NOMO-1 treated with dmso at 0.1 percent for 144 hours (cell line): ENCODE measurements around the gene CDC20B.
A peak's percentile ranks its signal among the peaks of the same experiment; 100 is the strongest.
"Not testable (repeated sequence)": the region's sequence is repeated elsewhere in the genome, so short reads cannot be mapped to it uniquely, and the experiment has no call there.

ENCODE experiments used
- DNase-seq: peaks from one replicate; lab custom pipeline; 2025; ENCODE audit not compliant: unreplicated experiment; lab: John Stamatoyannopoulos, UW

The CDC20B gene

GRCh38 chr5:55160493-55161209 lies 12.3 kb downstream of the CDC20B start:
- DNase-seq = no peak

- DNase-seq = peak; percentile 27
These were observed 13.0 kb downstream of the CDC20B start, which contains the start of gene GPX8 for GRCh38 chr5:55159763-55160492. GPX8 (plus strand) TSS chr5:55160171; CDS start chr5:55160193, 22 bp downstream.

GRCh38 chr5:55154873-55155272 lies 18.1 kb downstream of the CDC20B start:
- DNase-seq = no peak

- no peak for DNase-seq
These were observed 20.8 kb downstream of the CDC20B start for GRCh38 chr5:55151923-55152842.

GRCh38 chr5:55149308-55149795 lies 23.6 kb downstream of the CDC20B start:
- DNase-seq = no peak

GRCh38 chr5:55146543-55147151 lies 26.3 kb downstream of the CDC20B start:
- peak; percentile 80 for DNase-seq

GRCh38 chr5:55146080-55146479 lies 26.9 kb downstream of the CDC20B start:
- no peak for DNase-seq

GRCh38 chr5:55143624-55144023 lies 29.4 kb downstream of the CDC20B start:
- DNase-seq = no peak

GRCh38 chr5:55141945-55142690 lies 30.9 kb downstream of the CDC20B start:
- no peak for DNase-seq

GRCh38 chr5:55140908-55141665 lies 31.9 kb downstream of the CDC20B start:
- no peak for DNase-seq

GRCh38 chr5:55136521-55136920 lies 36.5 kb downstream of the CDC20B start:
- DNase-seq = no peak

- no peak for DNase-seq
These were observed 38.8 kb downstream of the CDC20B start for GRCh38 chr5:55134053-55134722.

GRCh38 chr5:55123365-55123764 lies 49.6 kb downstream of the CDC20B start:
- DNase-seq = no peak

GRCh38 chr5:55114061-55114460 lies 58.9 kb downstream of the CDC20B start:
- DNase-seq = no peak

GRCh38 chr5:55113327-55113726 lies 59.6 kb downstream of the CDC20B start:
- no peak for DNase-seq

GRCh38 chr5:55110217-55110616 lies 62.8 kb downstream of the CDC20B start:
- DNase-seq = no peak

- no peak for DNase-seq
These were observed 64.3 kb downstream of the CDC20B start for GRCh38 chr5:55108661-55109060.

GRCh38 chr5:55105976-55106375 lies 67.0 kb downstream of the CDC20B start:
- not testable (repeated sequence) for DNase-seq
